GM12878 (cell line): Measurements from ENCODE around the gene ALPP. TPM values are rescaled to one million over a fixed set of nuclear protein-coding genes. Genes with fewer than 3 reads are reported as not detected.

Source experiments
- ATAC-seq: fragments of 200-7000 bp; cut with Tn5 transposase; 3 replicates; pipeline ENCODE4 v1.9.1; 2020; ENCODE audit warnings: mild to moderate bottlenecking, moderate library complexity
- BruUV-seq: library from RNA; stranded (reverse); fragments of 400-500 nt; replicated peaks from 2 replicates; lab custom pipeline; 2021; lab: Mats Ljungman, UMichigan
- CTCF ChIA-PET: fragments of 300-600 bp; sonication (Branson Sonifier 250); formaldehyde crosslinking; extraction: SDS; loops from one replicate; lab custom pipeline; 2021; ENCODE audit warnings: inconsistent platforms; lab: Yijun Ruan, JAX
- POLR2A ChIA-PET: fragments of 350-600 bp; formaldehyde crosslinking; extraction: SDS; loops from one replicate; lab custom pipeline; 2021; ENCODE audit warnings: inconsistent platforms; lab: Charles Lee
- RAD21 ChIA-PET: fragments of 300-600 bp; sonication (Branson Sonifier 250); formaldehyde crosslinking; loops from one replicate; lab custom pipeline; 2023; ENCODE audit warnings: antibody characterized with exemption; ENCODE audit not compliant: unreplicated experiment; lab: Charles Lee
- SMC1A ChIA-PET: fragments of 300-600 bp; sonication (Branson Sonifier 250); formaldehyde crosslinking; loops from one replicate; lab custom pipeline; 2023; ENCODE audit not compliant: unreplicated experiment, uncharacterized antibody; lab: Charles Lee
- DNase-seq: peaks from one replicate; pipeline ENCODE4 v3.0.0-alpha.2; 2011; ENCODE audit warnings: low read depth, low spot score
- FAIRE-seq: peaks from 3 replicates; lab custom pipeline; 2011; peaks lifted over from hg19 to GRCh38; lab: Jason Lieb, UNC
- H2AFZ ChIP-seq: 2 replicates; pipeline ENCODE4 v1.6.0; 2011; ENCODE audit warnings: low read depth, low read length, control low read depth; ENCODE audit not compliant: control insufficient read depth
- H3K27ac ChIP-seq: 2 replicates; pipeline ENCODE4 v1.5.1; 2011; ENCODE audit warnings: control low read depth; ENCODE audit not compliant: control insufficient read depth, insufficient read depth
- H3K27me3 ChIP-seq, 2 experiments: replicated peaks in 1 of 2; 2 replicates each; pipeline versions ENCODE4 v1.6.0 to v1.6.1; 2011; ENCODE audit warnings: low read length in 1 of 2; ENCODE audit not compliant: control insufficient read depth in 2 of 2, insufficient read depth in 2 of 2
- H3K36me3 ChIP-seq, 2 experiments: 2 replicates each; pipeline ENCODE4 v1.5.1; 2011; ENCODE audit warnings: low read length in 1 of 2; ENCODE audit not compliant: control insufficient read depth in 2 of 2, insufficient read depth in 2 of 2
- H3K4me1 ChIP-seq: 2 replicates; pipeline ENCODE4 v1.6.1; 2011; ENCODE audit warnings: mild to moderate bottlenecking, low read length, moderate library complexity, mixed read lengths; ENCODE audit not compliant: control insufficient read depth, insufficient read depth
- H3K4me2 ChIP-seq: 2 replicates; pipeline ENCODE4 v1.6.0; 2011; ENCODE audit warnings: control low read depth; ENCODE audit not compliant: control insufficient read depth, insufficient read depth
- H3K4me3 ChIP-seq: fragments of 200-600 bp; sonication (generic); 2 replicates; pipeline ENCODE4 v1.5.1; 2016
- H3K79me2 ChIP-seq: 2 replicates; pipeline ENCODE4 v1.6.0; 2011; ENCODE audit warnings: low read length; ENCODE audit not compliant: control insufficient read depth, insufficient read depth
- H3K9ac ChIP-seq: 2 replicates; pipeline ENCODE4 v1.8.0; 2011; ENCODE audit warnings: low read length, control low read depth, mixed read lengths; ENCODE audit not compliant: control insufficient read depth, insufficient read depth
- H3K9me3 ChIP-seq: replicated peaks from 3 replicates; pipeline ENCODE4 v1.5.1; 2011; ENCODE audit warnings: mild to moderate bottlenecking, low read length; ENCODE audit not compliant: control insufficient read depth, insufficient read depth
- H4K20me1 ChIP-seq: 2 replicates; pipeline ENCODE4 v1.6.0; 2011; ENCODE audit not compliant: control insufficient read depth, insufficient read depth
- EED ChIP-seq: sonication (generic); IDR thresholded peaks from 2 replicates; pipeline ENCODE4 v1.6.1; 2016; ENCODE audit warnings: antibody characterized with exemption, low read depth
- HDAC6 ChIP-seq: fragments of 200-600 bp; sonication (generic); IDR thresholded peaks from one replicate; pipeline ENCODE4 v1.8.0; 2017; ENCODE audit warnings: antibody characterized with exemption; ENCODE audit not compliant: unreplicated experiment
- ZZZ3 ChIP-seq: IDR thresholded peaks from 2 replicates; pipeline ENCODE4 v1.6.1; 2011; ENCODE audit warnings: low read depth; ENCODE audit not compliant: control insufficient read depth, insufficient read length
- WGBS: methylation state at CpG from one replicate; pipeline ENCODE4 v1.1.6; 2016; ENCODE audit warnings: low lambda C conversion rate; ENCODE audit not compliant: insufficient replicate concordance, insufficient coverage; ENCODE audit errors: missing lambda C conversion rate; 5-methylcytosine and 5-hydroxymethylcytosine counted together
- in situ Hi-C: fragments of 300-500 bp; cut with MboI; formaldehyde crosslinking; loops from 9 replicates; pipeline ENCODE4 v1.14.3; 2018; ENCODE audit warnings: mixed read lengths
- intact Hi-C: fragments of 100-400 bp; cut with micrococcal nuclease; formaldehyde crosslinking; loops from one replicate; pipeline ENCODE4 v1.14.2; 2022; ENCODE audit not compliant: unreplicated experiment
- polyA plus RNA-seq, 11 experiments: library from polyadenylated mRNA; depleted of rRNA in 4 of 11; unstranded in 6 of 11; stranded (reverse) in 5 of 11; fragments of >200 nt; fragmentation: Nextera tagmentation in 4 of 11; fragmentation: Illumina TruSeq in 1 of 11; extraction: Ambion mirVana in 4 of 11; extraction: Trizol in 1 of 11; gene quantifications; 1 replicate in 1 of 11; 2 replicates in 10 of 11; pipeline versions ENCODE4 v1.2.1 to v1.2.3, GENCODE V29; 2011 to 2016; ENCODE audit warnings: inconsistent platforms in 2 of 11, missing spikeins in 2 of 11, low read depth in 1 of 11
- total RNA-seq, 4 experiments: library from RNA; depleted of rRNA in 3 of 4; stranded (reverse); fragments of >200 nt in 3 of 4; fragmentation: Illumina TruSeq in 1 of 4; extraction: Trizol in 1 of 4; gene quantifications; 2 replicates each; pipeline versions ENCODE4 v1.2.1 to v1.2.3, GENCODE V29; 2013 to 2021
- TF ChIP-seq, protein P1 (sequence below): fragments of 450-650 bp; conservative IDR thresholded peaks from 2 replicates; pipeline ENCODE4 v1.6.1; 2017; ENCODE audit warnings: mild to moderate bottlenecking, moderate library complexity
- TF ChIP-seq, protein P2 (sequence below): IDR thresholded peaks from 2 replicates; pipeline ENCODE4 v1.6.1; 2012; ENCODE audit warnings: low read depth, low read length, improper control_type of control experiment
- TF ChIP-seq, protein P3 (sequence below): fragments of 450-650 bp; formaldehyde crosslinking; IDR thresholded peaks from 2 replicates; pipeline ENCODE4 v1.5.0; 2022; ENCODE audit warnings: mild to moderate bottlenecking, missing genetic modification characterization

Gene ALPP
- total and polyA plus RNA-seq, 10 of the 15 experiments (the other 5 are each of a cell fraction or from before 2014, with no cell fraction given): 0.21 TPM; not detected in 9

DNA sequence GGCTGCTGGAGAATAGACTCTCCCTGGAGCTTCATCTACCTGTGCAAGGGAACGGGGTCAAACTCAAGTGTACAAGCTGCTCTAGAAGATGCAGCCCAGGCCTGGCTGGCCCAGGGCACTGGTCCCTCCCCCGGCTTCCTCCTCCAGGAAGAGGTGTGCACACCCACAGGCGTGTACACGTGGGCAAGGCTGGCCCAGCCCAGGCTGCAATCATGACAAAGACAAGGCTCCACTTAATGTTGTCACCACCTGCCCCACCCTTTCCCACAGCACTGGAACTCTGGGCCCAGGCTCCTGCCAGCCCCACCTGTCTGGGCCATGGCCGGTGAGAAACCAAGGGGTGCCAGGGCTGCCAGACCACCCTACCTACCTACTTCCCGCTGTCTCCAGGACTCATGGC lies 29.6 kb upstream of the ALPP start:
- FAIRE-seq (no peak), ATAC-seq (peak; percentile 43; the same call in 2 of the 3 replicates), DNase-seq (no peak)
- no peak overlapping the region for H3K4me3 ChIP-seq
- no peak overlapping the region for H3K9ac ChIP-seq
- in situ Hi-C loops (no loop called here), intact Hi-C loops (no loop called here)
- H3K79me2 ChIP-seq: no peaks in the 10 kb centered on the region
- WGBS: 25% methylated on average over 6 of the region's 6 CpGs
- no peak overlapping the region for H3K27ac ChIP-seq
- H3K4me1 ChIP-seq: no peaks in the 10 kb centered on the region
- BruUV-seq: no TSS peak
- ChIA-PET POLR2A (no interaction called here), CTCF (no interaction called here), RAD21 (no interaction called here), SMC1A (interaction anchor here (0.6 kb wide), 1 partner anchor 356 kb away, joined by 3 read pairs; no protein-coding TSS in a partner anchor)
- no peaks in the 10 kb centered on the region for H4K20me1 ChIP-seq
- TF ChIP-seq EED: no peak
- TF ChIP-seq ZZZ3: no peak
- TF ChIP-seq, protein P1, sequence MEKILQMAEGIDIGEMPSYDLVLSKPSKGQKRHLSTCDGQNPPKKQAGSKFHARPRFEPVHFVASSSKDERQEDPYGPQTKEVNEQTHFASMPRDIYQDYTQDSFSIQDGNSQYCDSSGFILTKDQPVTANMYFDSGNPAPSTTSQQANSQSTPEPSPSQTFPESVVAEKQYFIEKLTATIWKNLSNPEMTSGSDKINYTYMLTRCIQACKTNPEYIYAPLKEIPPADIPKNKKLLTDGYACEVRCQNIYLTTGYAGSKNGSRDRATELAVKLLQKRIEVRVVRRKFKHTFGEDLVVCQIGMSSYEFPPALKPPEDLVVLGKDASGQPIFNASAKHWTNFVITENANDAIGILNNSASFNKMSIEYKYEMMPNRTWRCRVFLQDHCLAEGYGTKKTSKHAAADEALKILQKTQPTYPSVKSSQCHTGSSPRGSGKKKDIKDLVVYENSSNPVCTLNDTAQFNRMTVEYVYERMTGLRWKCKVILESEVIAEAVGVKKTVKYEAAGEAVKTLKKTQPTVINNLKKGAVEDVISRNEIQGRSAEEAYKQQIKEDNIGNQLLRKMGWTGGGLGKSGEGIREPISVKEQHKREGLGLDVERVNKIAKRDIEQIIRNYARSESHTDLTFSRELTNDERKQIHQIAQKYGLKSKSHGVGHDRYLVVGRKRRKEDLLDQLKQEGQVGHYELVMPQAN: no peak
- TF ChIP-seq, protein P2, sequence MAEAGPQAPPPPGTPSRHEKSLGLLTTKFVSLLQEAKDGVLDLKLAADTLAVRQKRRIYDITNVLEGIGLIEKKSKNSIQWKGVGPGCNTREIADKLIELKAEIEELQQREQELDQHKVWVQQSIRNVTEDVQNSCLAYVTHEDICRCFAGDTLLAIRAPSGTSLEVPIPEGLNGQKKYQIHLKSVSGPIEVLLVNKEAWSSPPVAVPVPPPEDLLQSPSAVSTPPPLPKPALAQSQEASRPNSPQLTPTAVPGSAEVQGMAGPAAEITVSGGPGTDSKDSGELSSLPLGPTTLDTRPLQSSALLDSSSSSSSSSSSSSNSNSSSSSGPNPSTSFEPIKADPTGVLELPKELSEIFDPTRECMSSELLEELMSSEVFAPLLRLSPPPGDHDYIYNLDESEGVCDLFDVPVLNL: no peak
- no peak for TF ChIP-seq HDAC6
- TF ChIP-seq, protein P3, sequence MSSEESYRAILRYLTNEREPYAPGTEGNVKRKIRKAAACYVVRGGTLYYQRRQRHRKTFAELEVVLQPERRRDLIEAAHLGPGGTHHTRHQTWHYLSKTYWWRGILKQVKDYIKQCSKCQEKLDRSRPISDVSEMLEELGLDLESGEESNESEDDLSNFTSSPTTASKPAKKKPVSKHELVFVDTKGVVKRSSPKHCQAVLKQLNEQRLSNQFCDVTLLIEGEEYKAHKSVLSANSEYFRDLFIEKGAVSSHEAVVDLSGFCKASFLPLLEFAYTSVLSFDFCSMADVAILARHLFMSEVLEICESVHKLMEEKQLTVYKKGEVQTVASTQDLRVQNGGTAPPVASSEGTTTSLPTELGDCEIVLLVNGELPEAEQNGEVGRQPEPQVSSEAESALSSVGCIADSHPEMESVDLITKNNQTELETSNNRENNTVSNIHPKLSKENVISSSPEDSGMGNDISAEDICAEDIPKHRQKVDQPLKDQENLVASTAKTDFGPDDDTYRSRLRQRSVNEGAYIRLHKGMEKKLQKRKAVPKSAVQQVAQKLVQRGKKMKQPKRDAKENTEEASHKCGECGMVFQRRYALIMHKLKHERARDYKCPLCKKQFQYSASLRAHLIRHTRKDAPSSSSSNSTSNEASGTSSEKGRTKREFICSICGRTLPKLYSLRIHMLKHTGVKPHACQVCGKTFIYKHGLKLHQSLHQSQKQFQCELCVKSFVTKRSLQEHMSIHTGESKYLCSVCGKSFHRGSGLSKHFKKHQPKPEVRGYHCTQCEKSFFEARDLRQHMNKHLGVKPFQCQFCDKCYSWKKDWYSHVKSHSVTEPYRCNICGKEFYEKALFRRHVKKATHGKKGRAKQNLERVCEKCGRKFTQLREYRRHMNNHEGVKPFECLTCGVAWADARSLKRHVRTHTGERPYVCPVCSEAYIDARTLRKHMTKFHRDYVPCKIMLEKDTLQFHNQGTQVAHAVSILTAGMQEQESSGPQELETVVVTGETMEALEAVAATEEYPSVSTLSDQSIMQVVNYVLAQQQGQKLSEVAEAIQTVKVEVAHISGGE (CRISPR knock-in tag): no peak
- H3K4me2 ChIP-seq: no peak overlapping the region
- H2AFZ ChIP-seq: no peak overlapping the region
- peaks cover 3 to 6% of the 10 kb centered on the region in 2 experiments; a peak in 3 of 4 replicates for H3K27me3 ChIP-seq
- no peaks in the 10 kb centered on the region; the same call in 2 of the 3 replicates for H3K9me3 ChIP-seq
- H3K36me3 ChIP-seq: no peaks in the 10 kb centered on the region
